HEK293T (cell line): ENCODE results near the gene PROB1.

Experiments used
- ARNT ChIP-seq: fragments of 450-650 bp; IDR thresholded peaks from 2 replicates; pipeline ENCODE4 v1.6.1; 2017; ENCODE audit warnings: mild to moderate bottlenecking
- BHLHE40 ChIP-seq: fragments of 450-650 bp; IDR thresholded peaks from 2 replicates; pipeline ENCODE4 v1.6.1; 2016; ENCODE audit warnings: mild to moderate bottlenecking, moderate library complexity, borderline replicate concordance
- CTBP1 ChIP-seq: fragments of 450-650 bp; IDR thresholded peaks from 2 replicates; pipeline ENCODE4 v1.6.1; 2016; ENCODE audit warnings: borderline replicate concordance
- FOXA1 ChIP-seq: fragments of 450-650 bp; IDR thresholded peaks from 2 replicates; pipeline ENCODE4 v1.6.1; 2016; ENCODE audit warnings: mild to moderate bottlenecking
- FOXK2 ChIP-seq: fragments of 450-650 bp; IDR thresholded peaks from 2 replicates; pipeline ENCODE4 v1.6.1; 2016; ENCODE audit warnings: mild to moderate bottlenecking
- FOXM1 ChIP-seq: fragments of 450-650 bp; IDR thresholded peaks from 2 replicates; pipeline ENCODE4 v1.6.1; 2017; ENCODE audit warnings: mild to moderate bottlenecking, borderline replicate concordance
- HDGF ChIP-seq: fragments of 450-650 bp; IDR thresholded peaks from 2 replicates; pipeline ENCODE4 v1.6.1; 2017; ENCODE audit warnings: antibody characterized with exemption, borderline replicate concordance
- LEF1 ChIP-seq: fragments of 450-650 bp; IDR thresholded peaks from 2 replicates; pipeline ENCODE4 v1.6.1; 2017; ENCODE audit warnings: mild to moderate bottlenecking, borderline replicate concordance
- NFRKB ChIP-seq: fragments of 450-650 bp; IDR thresholded peaks from 2 replicates; pipeline ENCODE4 v1.6.1; 2016; ENCODE audit warnings: mild to moderate bottlenecking, moderate library complexity
- SP1 ChIP-seq: fragments of 450-650 bp; IDR thresholded peaks from 2 replicates; pipeline ENCODE4 v1.6.1; 2017
- SUZ12 ChIP-seq: fragments of 450-650 bp; IDR thresholded peaks from 2 replicates; pipeline ENCODE4 v1.6.1; 2016; ENCODE audit warnings: mild to moderate bottlenecking
- TARDBP ChIP-seq: fragments of 450-650 bp; IDR thresholded peaks from 2 replicates; pipeline ENCODE4 v1.6.1; 2016
- ZNF384 ChIP-seq: fragments of 450-650 bp; IDR thresholded peaks from 2 replicates; pipeline ENCODE4 v1.6.1; 2016
- TF ChIP-seq, protein P1 (sequence below): fragments of 450-650 bp; IDR thresholded peaks from 2 replicates; pipeline ENCODE4 v1.6.1; 2016

DNA sequence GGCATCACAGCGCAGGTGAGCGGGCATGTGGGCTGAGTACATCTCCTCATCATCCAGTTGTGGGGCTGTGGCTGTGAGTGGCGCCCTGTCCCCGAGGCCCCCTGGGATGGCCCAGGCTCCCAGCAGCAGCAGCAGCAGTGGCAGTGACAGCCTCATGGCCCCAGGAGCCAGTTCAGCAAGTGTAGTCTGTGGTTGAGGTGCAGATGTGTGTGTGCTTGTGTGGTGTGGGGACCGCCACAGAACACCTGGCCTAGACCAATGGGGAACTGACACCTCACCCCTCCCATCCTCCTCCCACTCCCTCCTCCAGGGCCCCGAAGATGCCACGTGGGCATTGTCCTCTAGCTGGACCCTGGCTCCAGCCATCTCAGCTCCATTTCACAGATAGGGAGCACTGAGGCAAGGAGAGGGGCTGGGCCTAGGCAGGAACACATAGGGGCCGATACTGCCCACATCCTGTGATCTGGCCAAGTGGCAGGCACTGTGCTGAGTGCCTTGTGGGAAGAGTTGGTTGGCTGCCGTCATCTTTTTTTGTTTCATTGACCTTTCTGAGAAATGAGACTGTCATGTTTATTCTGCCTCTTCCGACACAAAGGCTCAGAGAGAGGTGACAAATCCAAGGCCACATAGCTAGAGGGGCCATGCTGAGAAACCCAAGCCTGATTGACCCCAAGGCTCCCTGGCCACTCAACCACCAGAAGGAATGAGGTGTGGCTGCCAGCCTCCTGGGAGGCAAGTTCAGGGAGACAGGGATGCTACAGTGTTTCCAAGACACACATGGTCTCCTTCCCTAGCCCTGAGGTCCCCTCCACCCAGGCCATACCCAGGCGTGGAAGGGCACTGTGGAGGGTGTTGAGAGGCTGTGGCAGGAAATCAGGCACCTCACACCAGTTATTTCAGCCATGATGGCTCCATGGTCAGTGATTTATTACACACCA lies 4.9 kb downstream of the PROB1 start, which contains the start of gene MZB1:
- no peak for TF ChIP-seq FOXM1
- no peak for TF ChIP-seq BHLHE40
- TF ChIP-seq, protein P1, sequence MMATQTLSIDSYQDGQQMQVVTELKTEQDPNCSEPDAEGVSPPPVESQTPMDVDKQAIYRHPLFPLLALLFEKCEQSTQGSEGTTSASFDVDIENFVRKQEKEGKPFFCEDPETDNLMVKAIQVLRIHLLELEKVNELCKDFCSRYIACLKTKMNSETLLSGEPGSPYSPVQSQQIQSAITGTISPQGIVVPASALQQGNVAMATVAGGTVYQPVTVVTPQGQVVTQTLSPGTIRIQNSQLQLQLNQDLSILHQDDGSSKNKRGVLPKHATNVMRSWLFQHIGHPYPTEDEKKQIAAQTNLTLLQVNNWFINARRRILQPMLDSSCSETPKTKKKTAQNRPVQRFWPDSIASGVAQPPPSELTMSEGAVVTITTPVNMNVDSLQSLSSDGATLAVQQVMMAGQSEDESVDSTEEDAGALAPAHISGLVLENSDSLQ = no peak
- TF ChIP-seq SUZ12 = no peak
- TF ChIP-seq NFRKB = no peak
- no peak for TF ChIP-seq LEF1
- no peak for TF ChIP-seq SP1
- TF ChIP-seq ZNF384 = no peak
- no peak for TF ChIP-seq FOXA1
- TF ChIP-seq CTBP1 = no peak
- TF ChIP-seq ARNT = no peak
- TF ChIP-seq TARDBP = no peak
- TF ChIP-seq FOXK2 = no peak
- no peak for TF ChIP-seq HDGF
